NK-92 (cell line): Measurements from ENCODE around the gene EGFLAM.

Experiments used
- DNase-seq: peaks from one replicate; lab custom pipeline; 2025; ENCODE audit not compliant: unreplicated experiment; lab: John Stamatoyannopoulos, UW

Gene EGFLAM

GRCh38 chr5:38445374-38446028 is 187.1 kb downstream of the EGFLAM start:
- no peak for DNase-seq

- DNase-seq, result no peak
Measured at GRCh38 chr5:38446029-38446522, 187.7 kb downstream of the EGFLAM start.

GRCh38 chr5:38447056-38447455 is 188.7 kb downstream of the EGFLAM start:
- no peak for DNase-seq

GRCh38 chr5:38447786-38448185 is 189.4 kb downstream of the EGFLAM start:
- no peak for DNase-seq

- no peak for DNase-seq
Measured at GRCh38 chr5:38448568-38449350, 190.4 kb downstream of the EGFLAM start.

- DNase-seq, result no peak
Measured at GRCh38 chr5:38450627-38451026, 192.3 kb downstream of the EGFLAM start.

- DNase-seq, result no peak
Measured at GRCh38 chr5:38451074-38451725, 192.8 kb downstream of the EGFLAM start.

- no peak for DNase-seq
Measured at GRCh38 chr5:38452201-38452600, 193.8 kb downstream of the EGFLAM start.

- DNase-seq, result no peak
Measured at GRCh38 chr5:38453506-38453905, 195.1 kb downstream of the EGFLAM start.

- DNase-seq, result no peak
Measured at GRCh38 chr5:38453921-38454320, 195.6 kb downstream of the EGFLAM start.

- DNase-seq, result no peak
Measured at GRCh38 chr5:38455796-38456330, 197.5 kb downstream of the EGFLAM start.

- DNase-seq, result no peak
Measured at GRCh38 chr5:38456657-38457399, 198.5 kb downstream of the EGFLAM start.

- DNase-seq, result no peak
Measured at GRCh38 chr5:38458174-38458573, 199.8 kb downstream of the EGFLAM start.

- no peak for DNase-seq
Measured at GRCh38 chr5:38462976-38463633, 204.7 kb downstream of the EGFLAM start.

GRCh38 chr5:38463634-38464521 is 205.5 kb downstream of the EGFLAM start:
- no peak for DNase-seq

- DNase-seq, result no peak
Measured at GRCh38 chr5:38465061-38465460, 206.7 kb downstream of the EGFLAM start.

GRCh38 chr5:38465702-38466423 is 207.5 kb downstream of the EGFLAM start:
- DNase-seq, result no peak

- DNase-seq, result no peak
Measured at GRCh38 chr5:38466424-38467189, 208.2 kb downstream of the EGFLAM start.
